Breast epithelium (tissue), 4 donors: ENCODE data around the gene EIF2A. TPM values are rescaled to one million over a fixed set of nuclear protein-coding genes. Genes with fewer than 3 reads are reported as not detected.

ENCODE experiments used
- DNase-seq, 2 donors: peaks; one replicate each; pipeline ENCODE4 v3.0.0-alpha.2; 2019; ENCODE audit warnings: low spot score in 2 of 2
- H3K27ac ChIP-seq, 2 donors: fragments of 200-600 bp; sonication (generic) in 1 of 2; one replicate each; pipeline ENCODE4 v1.5.1; 2016 to 2019; ENCODE audit warnings: mild to moderate bottlenecking in 1 of 2
- H3K27me3 ChIP-seq, 2 donors: fragments of 200-600 bp; sonication (generic) in 1 of 2; one replicate each; pipeline versions ENCODE4 v1.5.1 to v1.6.0; 2017 to 2019; ENCODE audit warnings: control low read depth in 1 of 2, mild to moderate bottlenecking in 1 of 2
- H3K36me3 ChIP-seq: fragments of 200-600 bp; one replicate; pipeline ENCODE4 v1.5.1; 2019
- H3K4me1 ChIP-seq, 2 donors: fragments of 200-600 bp; sonication (generic); one replicate each; pipeline ENCODE4 v1.5.1; 2016 to 2019; ENCODE audit warnings: control low read depth in 1 of 2
- H3K4me3 ChIP-seq, 3 donors: fragments of 200-600 bp; sonication (generic); 1 replicate in 2 of 3; 2 replicates in 1 of 3; pipeline ENCODE4 v1.5.1; 2016 to 2019; ENCODE audit warnings: mild to moderate bottlenecking in 3 of 3, moderate library complexity in 2 of 3
- H3K9me3 ChIP-seq, 2 donors: fragments of 200-600 bp; sonication (generic) in 1 of 2; one replicate each; pipeline ENCODE4 v1.5.1; 2016 to 2019; ENCODE audit warnings: control low read depth in 1 of 2
- CTCF ChIP-seq, 3 donors: fragments of 450-650 bp; IDR thresholded peaks; one replicate each; pipeline ENCODE4 v1.5.1; 2016 to 2017; ENCODE audit warnings: antibody characterized with exemption in 3 of 3, mild to moderate bottlenecking in 3 of 3, moderate library complexity in 3 of 3
- POLR2A ChIP-seq: fragments of 450-650 bp; IDR thresholded peaks from one replicate; pipeline ENCODE4 v1.6.1; 2016; ENCODE audit warnings: antibody characterized with exemption, mild to moderate bottlenecking, moderate library complexity
- POLR2AphosphoS5 ChIP-seq, 3 donors: sonication (generic); formaldehyde crosslinking; IDR thresholded peaks; one replicate each; pipeline ENCODE4 v1.6.1; 2017; ENCODE audit warnings: antibody characterized with exemption in 3 of 3
- intact Hi-C: fragments of 100-400 bp; cut with DNase I; formaldehyde crosslinking; loops from one replicate; pipeline ENCODE4 v1.15.1; 2023; ENCODE audit warnings: low total_unique reads
- total RNA-seq, 3 donors: library from RNA; depleted of rRNA; stranded (reverse); fragments of >200 nt; gene quantifications; one replicate each; pipeline ENCODE4 v1.1.0, GENCODE V29; 2016

The EIF2A gene
- total RNA-seq, 3 donors from 2014 or later: 204 to 247 (median 239) TPM

- Histone ChIP-seq H3K4me3 (peak overlapping the region; percentile 65 to 82 (median 69)), H3K36me3 (no peaks in the 10 kb centered on the region), H3K4me1 (peaks cover 0 to 6% of the 10 kb centered on the region in 2 donors), H3K27ac (peak overlapping the region; percentile 94 to 97), H3K9me3 (no peaks in the 10 kb centered on the region), H3K27me3 (no peaks in the 10 kb centered on the region)
- DNase-seq: no peak
- no peak for TF ChIP-seq POLR2AphosphoS5 (IDR thresholded peaks at IDR 0.05)
- intact Hi-C loops: no loop called here
Observed at GRCh38 chr3:150602426-150603152, 56.0 kb downstream of the EIF2A start.

GRCh38 chr3:150603153-150603979 lies 56.8 kb downstream of the EIF2A start, which contains the start of gene SELENOT:
TSS of gene SELENOT (plus strand) at chr3:150603321. CDS start at chr3:150603363, 42 bp downstream.
- intact Hi-C loops: no loop called here
- peaks cover 0 to 7% of the 10 kb centered on the region in 2 donors for H3K4me1 ChIP-seq

GRCh38 chr3:150603980-150604319 lies 57.4 kb downstream of the EIF2A start:
- no peaks in the 10 kb centered on the region for H3K27me3 ChIP-seq
- TF ChIP-seq CTCF (IDR thresholded peaks at IDR 0.05) (no peak), POLR2A (no peak), POLR2AphosphoS5 (IDR thresholded peaks at IDR 0.05) (no peak)
- peaks cover 0 to 7% of the 10 kb centered on the region in 2 donors for H3K4me1 ChIP-seq
- H3K36me3 ChIP-seq: no peaks in the 10 kb centered on the region
- DNase-seq: no peak
- peak overlapping the region; percentile 94 to 97 for H3K27ac ChIP-seq
- no peaks in the 10 kb centered on the region for H3K9me3 ChIP-seq
- peak overlapping the region; percentile 65 to 82 (median 69) for H3K4me3 ChIP-seq
- intact Hi-C loops: no loop called here

More at GRCh38 chr3:150603153-150603979, 56.8 kb downstream of the EIF2A start, which contains the start of gene SELENOT:
- Histone ChIP-seq H3K36me3 (no peaks in the 10 kb centered on the region), H3K9me3 (no peaks in the 10 kb centered on the region), H3K27ac (peak within 1 kb of the TSS; percentile 94 to 97), H3K27me3 (no peaks in the 10 kb centered on the region), H3K4me3 (peak within 1 kb of the TSS; percentile 65 to 82 (median 69))
- TF ChIP-seq POLR2A (peak; percentile 90), POLR2AphosphoS5 (IDR thresholded peaks at IDR 0.05) (peak; percentile 82 to 95 (median 90)), CTCF (IDR thresholded peaks at IDR 0.05) (peak in 2 of 3 donors; percentile 41 to 56)
- DNase-seq: peak; percentile 92 to 93

GRCh38 chr3:150605998-150606641 lies 59.5 kb downstream of the EIF2A start:
- intact Hi-C loops: no loop called here
- DNase-seq: no peak
- Histone ChIP-seq H3K4me3 (no peak overlapping the region), H3K9me3 (no peaks in the 10 kb centered on the region), H3K27me3 (no peaks in the 10 kb centered on the region), H3K4me1 (peaks cover 0 to 7% of the 10 kb centered on the region in 2 donors), H3K27ac (no peak overlapping the region), H3K36me3 (no peaks in the 10 kb centered on the region)
- TF ChIP-seq POLR2A (no peak), CTCF (IDR thresholded peaks at IDR 0.05) (no peak), POLR2AphosphoS5 (IDR thresholded peaks at IDR 0.05) (no peak)

GRCh38 chr3:150607267-150608065 lies 60.9 kb downstream of the EIF2A start:
- no peak for DNase-seq
- Histone ChIP-seq H3K4me3 (no peak overlapping the region), H3K27ac (no peak overlapping the region), H3K9me3 (no peaks in the 10 kb centered on the region), H3K36me3 (no peaks in the 10 kb centered on the region), H3K27me3 (no peaks in the 10 kb centered on the region), H3K4me1 (peaks cover 0 to 7% of the 10 kb centered on the region in 2 donors)
- no peak for TF ChIP-seq POLR2A
- TF ChIP-seq POLR2AphosphoS5 (IDR thresholded peaks at IDR 0.05): no peak
- TF ChIP-seq CTCF (IDR thresholded peaks at IDR 0.05): no peak
- intact Hi-C loops: no loop called here
